ENCODE data around the gene ELMOD2. TPM values are rescaled to one million over a fixed set of nuclear protein-coding genes. Genes with fewer than 3 reads are reported as not detected.

ELMOD2 gene
- total and polyA plus RNA-seq, 4 donors, result 6.6 to 20.0 (median 15.8) TPM

DNA sequence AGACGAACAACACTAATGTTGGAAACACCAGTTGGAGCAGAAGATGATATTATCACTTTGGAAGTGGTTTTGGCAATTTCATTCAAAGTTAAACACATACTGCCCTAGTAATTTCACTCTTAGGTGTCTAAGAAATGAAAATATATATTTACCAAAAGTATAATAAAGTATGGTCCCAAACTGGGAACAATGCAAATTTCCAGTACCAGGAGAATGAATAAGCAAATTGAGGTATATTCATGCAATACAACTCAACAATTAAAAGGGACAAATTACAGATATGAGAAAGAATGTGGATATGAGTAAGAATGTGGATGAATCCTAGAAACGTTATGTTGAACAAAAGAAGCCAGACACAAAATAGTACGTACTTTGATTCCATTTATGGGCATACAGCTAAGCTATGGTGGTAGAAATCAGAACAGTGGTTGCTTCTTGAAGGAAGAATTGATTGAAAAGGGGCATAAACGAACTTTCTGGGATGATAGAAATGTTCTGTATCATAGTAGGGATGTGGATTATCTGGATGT lies 10.0 kb downstream of the ELMOD2 start:
- H3K36me3 ChIP-seq (ENCODE audit: control insufficient read depth in 4 of 4, insufficient read depth in 3 of 4, low read depth in 1 of 4, low read length in 3 of 4), result peaks cover 1 to 21% (median 2%) of the 10 kb centered on the region in 4 donors

GRCh38 chr4:140556372-140557085 lies 32.6 kb downstream of the ELMOD2 start:
- Histone ChIP-seq H3K9me3 (ENCODE audit: control insufficient read depth in 4 of 4, low read length in 3 of 4) (no peaks in the 10 kb centered on the region), H3K4me1 (ENCODE audit: control insufficient read depth in 4 of 4, insufficient read depth in 4 of 4, low read length in 3 of 4) (no peaks in the 10 kb centered on the region), H3K27ac (ENCODE audit: low read depth in 1 of 2, low read length in 2 of 2) (no peak overlapping the region), H3K9ac (ENCODE audit: low read depth in 1 of 2, low read length in 2 of 2) (no peak overlapping the region), H3K36me3 (ENCODE audit: control insufficient read depth in 4 of 4, insufficient read depth in 3 of 4, low read depth in 1 of 4, low read length in 3 of 4) (no peaks in the 10 kb centered on the region), H3K27me3 (ENCODE audit: control insufficient read depth in 4 of 4, insufficient read depth in 4 of 4, low read length in 3 of 4) (no peaks in the 10 kb centered on the region), H3K4me3 (ENCODE audit: low read depth in 1 of 3, low read length in 3 of 3) (no peak overlapping the region)
- DNase-seq (ENCODE audit: low spot score), result no peak
- WGBS, result 89% methylated on average over 6 of the region's 6 CpGs
- no peak for TF ChIP-seq HNF4A (conservative IDR thresholded peaks at IDR 0.05)
- no peak for TF ChIP-seq NR2F2 (IDR thresholded peaks at IDR 0.05)
- TF ChIP-seq, protein P1, sequence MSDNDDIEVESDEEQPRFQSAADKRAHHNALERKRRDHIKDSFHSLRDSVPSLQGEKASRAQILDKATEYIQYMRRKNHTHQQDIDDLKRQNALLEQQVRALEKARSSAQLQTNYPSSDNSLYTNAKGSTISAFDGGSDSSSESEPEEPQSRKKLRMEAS (IDR thresholded peaks at IDR 0.05), result no peak
- no peak for TF ChIP-seq YY1 (IDR thresholded peaks at IDR 0.05)
- no peak for TF ChIP-seq RAD21 (IDR thresholded peaks at IDR 0.05)
- no peak for TF ChIP-seq SP1 (IDR thresholded peaks at IDR 0.05)
- no peak for TF ChIP-seq ZBTB33 (IDR thresholded peaks at IDR 0.05)
- TF ChIP-seq HNF4G (IDR thresholded peaks at IDR 0.05), result no peak
- TF ChIP-seq TAF1 (conservative IDR thresholded peaks at IDR 0.05), result no peak
- no peak for TF ChIP-seq CTCF (IDR thresholded peaks at IDR 0.05; ENCODE audit: low read depth, low read length, missing input control)
- TF ChIP-seq EGR1 (IDR thresholded peaks at IDR 0.05; ENCODE audit: low read depth in 2 of 2), result no peak

More for the DNA sequence above, 10.0 kb downstream of the ELMOD2 start:
- no peaks in the 10 kb centered on the region for H3K4me1 ChIP-seq (ENCODE audit: control insufficient read depth in 4 of 4, insufficient read depth in 4 of 4, low read length in 3 of 4)
- no peaks in the 10 kb centered on the region for H3K27me3 ChIP-seq (ENCODE audit: control insufficient read depth in 4 of 4, insufficient read depth in 4 of 4, low read length in 3 of 4)
- 94% methylated on average over 4 of the region's 4 CpGs for WGBS
- H3K27ac ChIP-seq (ENCODE audit: low read depth in 1 of 2, low read length in 2 of 2), result no peak overlapping the region
- no peak overlapping the region for H3K4me3 ChIP-seq (ENCODE audit: low read depth in 1 of 3, low read length in 3 of 3)
- H3K9me3 ChIP-seq (ENCODE audit: control insufficient read depth in 4 of 4, low read length in 3 of 4), result no peaks in the 10 kb centered on the region
- DNase-seq (ENCODE audit: low spot score), result no peak
- no peak overlapping the region for H3K9ac ChIP-seq (ENCODE audit: low read depth in 1 of 2, low read length in 2 of 2)
- TF ChIP-seq RXRA (IDR thresholded peaks at IDR 0.05), result no peak
- no peak for TF ChIP-seq EGR1 (IDR thresholded peaks at IDR 0.05; ENCODE audit: low read depth in 2 of 2)
- no peak for TF ChIP-seq REST (IDR thresholded peaks at IDR 0.05)
- no peak for TF ChIP-seq YY1 (IDR thresholded peaks at IDR 0.05)
- TF ChIP-seq TAF1 (conservative IDR thresholded peaks at IDR 0.05), result no peak
- no peak for TF ChIP-seq HNF4A (conservative IDR thresholded peaks at IDR 0.05)
- TF ChIP-seq NR2F2 (IDR thresholded peaks at IDR 0.05), result no peak
- TF ChIP-seq ZBTB33 (IDR thresholded peaks at IDR 0.05), result no peak
- TF ChIP-seq FOXA2 (IDR thresholded peaks at IDR 0.05), result no peak
- TF ChIP-seq SP1 (IDR thresholded peaks at IDR 0.05), result no peak

Data from liver (tissue), 9 donors.